ENCODE data around the gene CNPY3.

Gene CNPY3

DNA sequence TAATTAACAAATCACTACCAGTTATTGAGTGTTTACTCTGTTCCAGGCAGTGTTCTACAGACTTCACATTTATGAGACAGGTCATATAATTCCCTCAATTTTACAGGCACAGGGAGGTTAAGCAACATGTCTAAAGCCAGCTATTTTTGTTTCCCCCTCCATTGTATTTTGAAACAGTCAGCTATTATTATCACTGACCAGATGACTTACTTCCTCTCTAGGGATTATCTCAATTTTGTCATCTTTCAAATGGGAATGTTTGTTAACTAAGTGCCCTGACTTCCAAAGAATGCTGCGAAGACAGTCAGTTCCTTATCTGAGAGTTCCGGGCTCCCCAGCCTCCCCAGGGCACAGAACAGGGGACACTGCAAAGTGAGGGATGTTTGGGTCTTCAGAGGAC, 5.6 kb upstream of the CNPY3 start:
- no peaks in the 10 kb centered on the region for H3K4me1 ChIP-seq (ENCODE audit: low read length)
- no peak overlapping the region for H3K4me3 ChIP-seq (ENCODE audit: low read length)
- H3K9ac ChIP-seq (ENCODE audit: low read length) = no peak overlapping the region
- no peak overlapping the region for H3K27ac ChIP-seq (ENCODE audit: low read length)
- no peaks in the 10 kb centered on the region for H3K27me3 ChIP-seq (ENCODE audit: low read depth, low read length)
- TF ChIP-seq EZH2phosphoT487 (IDR thresholded peaks at IDR 0.05; ENCODE audit: low read depth) (no peak), CTCF (IDR thresholded peaks at IDR 0.05; ENCODE audit: low read depth, low read length) (no peak)
- no peaks in the 10 kb centered on the region for H3K36me3 ChIP-seq (replicated peaks; ENCODE audit: low read depth, low read length)
- H4K20me1 ChIP-seq (ENCODE audit: insufficient read depth, low read length) = no peaks in the 10 kb centered on the region
- H3K4me2 ChIP-seq (ENCODE audit: low read length) = no peak overlapping the region
- no peaks in the 10 kb centered on the region for H3K9me3 ChIP-seq (ENCODE audit: insufficient read depth, low read length)
- H3K79me2 ChIP-seq (ENCODE audit: low read length) = no peaks in the 10 kb centered on the region
- H2AFZ ChIP-seq (ENCODE audit: low read depth, low read length) = no peak overlapping the region

- no peak overlapping the region for H2AFZ ChIP-seq (ENCODE audit: low read depth, low read length)
- H3K27me3 ChIP-seq (ENCODE audit: low read depth, low read length) = no peaks in the 10 kb centered on the region
- TF ChIP-seq EZH2phosphoT487 (IDR thresholded peaks at IDR 0.05; ENCODE audit: low read depth) (no peak), CTCF (IDR thresholded peaks at IDR 0.05; ENCODE audit: low read depth, low read length) (no peak)
- H3K4me2 ChIP-seq (ENCODE audit: low read length) = no peak overlapping the region
- peaks cover under 1% of the 10 kb centered on the region for H3K36me3 ChIP-seq (replicated peaks; ENCODE audit: low read depth, low read length)
- H3K27ac ChIP-seq (ENCODE audit: low read length) = no peak overlapping the region
- H3K4me1 ChIP-seq (ENCODE audit: low read length) = peaks cover 2% of the 10 kb centered on the region; the same call in 1 of the 2 replicates
- no peaks in the 10 kb centered on the region for H3K9me3 ChIP-seq (ENCODE audit: insufficient read depth, low read length)
- H3K79me2 ChIP-seq (ENCODE audit: low read length) = peaks cover 3% of the 10 kb centered on the region
- peaks cover 2% of the 10 kb centered on the region; the same call in 1 of the 2 replicates for H4K20me1 ChIP-seq (ENCODE audit: insufficient read depth, low read length)
- H3K4me3 ChIP-seq (ENCODE audit: low read length) = no peak overlapping the region
- H3K9ac ChIP-seq (ENCODE audit: low read length) = no peak overlapping the region
Measured at GRCh38 chr6:42925248-42925857, 3.9 kb upstream of the CNPY3 start.

DNA sequence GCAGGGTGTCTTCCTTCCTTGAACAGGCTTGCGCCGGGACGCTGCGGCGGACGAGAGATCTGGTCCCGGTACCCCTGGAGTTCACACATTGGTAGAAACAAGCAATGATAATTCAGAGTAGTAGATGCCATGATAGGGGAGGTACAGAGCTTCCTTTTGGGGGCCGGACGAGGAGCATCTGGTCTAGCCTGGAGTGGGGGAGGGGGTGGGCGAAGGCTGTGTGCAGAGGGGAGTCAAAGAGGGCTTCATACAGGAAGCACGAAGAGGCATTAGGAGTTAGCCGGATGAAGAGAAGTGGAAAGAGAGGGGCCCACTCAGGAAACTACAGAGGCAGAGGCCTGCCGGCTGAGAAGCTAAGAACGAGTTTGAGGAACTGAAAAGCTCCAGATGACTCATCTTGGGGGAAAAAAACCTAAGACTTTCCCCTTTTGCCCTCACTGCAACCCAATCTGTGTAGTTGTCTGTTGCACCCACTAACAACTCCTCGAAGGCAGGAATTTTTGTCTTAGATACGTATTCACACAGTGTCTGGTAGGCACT, 611 bp downstream of the CNPY3 start:
- no peak overlapping the region for H2AFZ ChIP-seq (ENCODE audit: low read depth, low read length)
- peaks cover 40% of the 10 kb centered on the region for H3K36me3 ChIP-seq (replicated peaks; ENCODE audit: low read depth, low read length)
- TF ChIP-seq CTCF (IDR thresholded peaks at IDR 0.05; ENCODE audit: low read depth, low read length) (no peak), EZH2phosphoT487 (IDR thresholded peaks at IDR 0.05; ENCODE audit: low read depth) (no peak)
- peak overlapping the region; percentile 86 for H3K4me3 ChIP-seq (ENCODE audit: low read length)
- H3K9me3 ChIP-seq (ENCODE audit: insufficient read depth, low read length) = no peaks in the 10 kb centered on the region
- H4K20me1 ChIP-seq (ENCODE audit: insufficient read depth, low read length) = peaks cover 44% of the 10 kb centered on the region
- H3K27ac ChIP-seq (ENCODE audit: low read length) = peak overlapping the region; percentile 95
- peak overlapping the region; percentile 97 for H3K9ac ChIP-seq (ENCODE audit: low read length)
- peak overlapping the region; percentile 93 for H3K4me2 ChIP-seq (ENCODE audit: low read length)
- H3K4me1 ChIP-seq (ENCODE audit: low read length) = peaks cover 46% of the 10 kb centered on the region
- H3K27me3 ChIP-seq (ENCODE audit: low read depth, low read length) = no peaks in the 10 kb centered on the region
- H3K79me2 ChIP-seq (ENCODE audit: low read length) = peaks cover 48% of the 10 kb centered on the region

DNA sequence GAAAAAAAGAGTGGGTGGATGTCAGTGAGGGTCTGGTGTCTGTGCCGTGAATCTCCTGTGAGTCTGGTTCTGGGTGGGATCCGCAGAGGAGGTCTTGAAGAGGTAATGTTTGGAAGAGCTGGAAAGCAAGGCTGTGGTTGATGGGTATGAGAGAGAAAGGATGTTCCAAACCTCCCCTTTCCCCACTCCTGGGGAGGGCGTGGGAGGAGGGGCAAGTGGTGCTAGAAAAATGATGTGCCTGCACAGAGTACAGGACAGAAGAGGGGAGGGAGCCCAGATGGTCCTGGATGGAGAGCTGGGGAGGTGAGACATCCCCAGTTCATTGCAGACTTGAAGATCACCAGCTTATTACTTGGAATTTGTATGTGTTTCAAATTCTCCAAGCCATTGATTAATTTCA, 3.1 kb downstream of the CNPY3 start:
- Histone ChIP-seq H3K9ac (ENCODE audit: low read length) (peak overlapping the region; percentile 14; the same call in 1 of the 2 replicates), H3K79me2 (ENCODE audit: low read length) (peaks cover 73% of the 10 kb centered on the region), H3K27ac (ENCODE audit: low read length) (no peak overlapping the region), H3K4me2 (ENCODE audit: low read length) (peak overlapping the region; percentile 49), H3K36me3 (replicated peaks; ENCODE audit: low read depth, low read length) (peaks cover 60% of the 10 kb centered on the region), H3K4me3 (ENCODE audit: low read length) (peak overlapping the region; percentile 33), H4K20me1 (ENCODE audit: insufficient read depth, low read length) (peaks cover 67% of the 10 kb centered on the region), H3K4me1 (ENCODE audit: low read length) (peaks cover 64% of the 10 kb centered on the region), H3K27me3 (ENCODE audit: low read depth, low read length) (no peaks in the 10 kb centered on the region), H2AFZ (ENCODE audit: low read depth, low read length) (no peak overlapping the region), H3K9me3 (ENCODE audit: insufficient read depth, low read length) (no peaks in the 10 kb centered on the region)
- TF ChIP-seq CTCF (IDR thresholded peaks at IDR 0.05; ENCODE audit: low read depth, low read length) (no peak), EZH2phosphoT487 (IDR thresholded peaks at IDR 0.05; ENCODE audit: low read depth) (no peak)

All from OCI-LY3 (cell line).